Measurements from ENCODE around the gene RIPPLY3.

Gene RIPPLY3

DNA sequence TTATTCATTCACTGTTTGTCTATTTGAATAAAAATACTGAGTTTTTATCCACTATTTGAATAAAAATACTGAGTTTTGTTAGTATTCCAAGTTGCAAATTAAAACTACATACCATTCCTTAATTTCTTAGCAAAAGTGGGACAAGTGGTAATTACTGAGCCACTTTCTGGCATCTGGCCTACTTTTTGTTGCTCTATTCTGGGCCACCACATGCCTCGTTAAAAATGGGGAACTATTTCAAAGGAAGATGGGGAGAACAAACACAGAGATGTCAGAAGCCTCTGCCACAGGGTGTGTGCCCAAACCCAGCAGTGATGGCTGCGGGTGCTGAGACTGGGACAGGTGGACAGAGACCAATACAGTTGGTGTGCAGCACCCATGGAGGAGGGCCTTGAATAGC lies 51.8 kb downstream of the RIPPLY3 start:
- no peak overlapping the region for H3K27ac ChIP-seq (ENCODE audit: extremely low read depth, low read depth, low read length)
- CTCF ChIA-PET, result interaction anchor here (0.9 kb wide), 1 partner anchor 46 kb away, joined by 3 read pairs; no protein-coding TSS in a partner anchor
- no peaks in the 10 kb centered on the region for H3K36me3 ChIP-seq (ENCODE audit: control insufficient read depth in 2 of 2, insufficient read depth in 1 of 2, low read length in 2 of 2)
- H3K9me3 ChIP-seq (ENCODE audit: control insufficient read depth, insufficient read depth, low read depth, low read length), result no peaks in the 10 kb centered on the region
- TF ChIP-seq ZNF660 (tag by site-specific recombination; IDR thresholded peaks at IDR 0.05) (no peak), ZNF629 (tag by site-specific recombination; IDR thresholded peaks at IDR 0.05) (no peak)
- POLR2A ChIA-PET, result interaction anchor here (0.9 kb wide), 1 partner anchor 52 kb away, joined by 3 read pairs; no protein-coding TSS in a partner anchor
- H3K4me1 ChIP-seq (ENCODE audit: control insufficient read depth, insufficient read depth, low read length), result peaks cover 14% of the 10 kb centered on the region
- H3K4me3 ChIP-seq (ENCODE audit: low read depth, low read length), result no peak overlapping the region

DNA sequence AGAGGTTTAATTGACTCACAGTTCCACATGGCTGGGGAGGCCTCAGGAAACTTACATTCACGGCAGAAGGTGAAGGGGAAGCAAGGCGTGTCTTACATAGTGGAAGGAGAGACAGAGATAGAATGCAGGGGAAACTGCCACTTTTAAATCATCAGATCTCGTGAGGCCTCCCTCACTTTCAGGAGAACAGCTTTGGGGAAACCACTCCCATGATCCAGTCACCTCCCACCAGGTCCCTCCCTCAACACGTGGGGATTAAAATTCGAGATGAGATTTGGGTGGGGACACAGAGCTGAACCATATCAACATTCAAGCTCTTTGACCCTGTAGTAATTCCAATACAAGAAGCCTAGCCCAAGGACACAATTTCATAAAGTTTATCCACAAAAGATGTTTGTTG lies 52.7 kb downstream of the RIPPLY3 start:
- H3K27ac ChIP-seq (ENCODE audit: extremely low read depth, low read depth, low read length), result no peak overlapping the region

GRCh38 chr21:37060296-37060695 lies 53.8 kb downstream of the RIPPLY3 start:
- H3K4me1 ChIP-seq (ENCODE audit: control insufficient read depth, insufficient read depth, low read length), result peaks cover 10% of the 10 kb centered on the region
- H3K9me3 ChIP-seq (ENCODE audit: control insufficient read depth, insufficient read depth, low read depth, low read length), result no peaks in the 10 kb centered on the region
- no peak overlapping the region for H3K27ac ChIP-seq (ENCODE audit: extremely low read depth, low read depth, low read length)
- H3K36me3 ChIP-seq (ENCODE audit: control insufficient read depth in 2 of 2, insufficient read depth in 1 of 2, low read length in 2 of 2), result peaks cover 0 to 8% of the 10 kb centered on the region in 2 experiments; a peak in 1 of 3 replicates
- ChIA-PET POLR2A (interaction anchor here (1.2 kb wide), 1 partner anchor 71 kb away, joined by 4 read pairs; no protein-coding TSS in a partner anchor), CTCF (interaction anchor here (0.6 to 1.1 kb wide), 4 partner anchors 8 to 58 kb away, joined by 3 read pairs; no protein-coding TSS in a partner anchor)
- H3K4me3 ChIP-seq (ENCODE audit: low read depth, low read length), result no peak overlapping the region
- TF ChIP-seq ZNF768 (tag by site-specific recombination; IDR thresholded peaks at IDR 0.05) (no peak), BCL11A (tag by site-specific recombination; IDR thresholded peaks at IDR 0.05; ENCODE audit: low read depth) (peak; percentile 63; the same call in 1 of the 2 replicates), ZNF660 (tag by site-specific recombination; IDR thresholded peaks at IDR 0.05) (peak; percentile 82), ZNF112 (tag by site-specific recombination; IDR thresholded peaks at IDR 0.05) (no peak), ZNF510 (tag by site-specific recombination; IDR thresholded peaks at IDR 0.05; ENCODE audit: insufficient replicate concordance) (peak; percentile 56), OVOL3 (tag by site-specific recombination; IDR thresholded peaks at IDR 0.05) (no peak), HOXC10 (CRISPR knock-in tag; IDR thresholded peaks at IDR 0.05) (no peak), ZNF10 (tag by site-specific recombination; IDR thresholded peaks at IDR 0.05) (peak; percentile 96), ZNF449 (tag by site-specific recombination; IDR thresholded peaks at IDR 0.05) (peak; percentile 52; the same call in 1 of the 2 replicates), ZFP37 (tag by site-specific recombination; IDR thresholded peaks at IDR 0.05) (no peak)
- TF ChIP-seq, protein P1, sequence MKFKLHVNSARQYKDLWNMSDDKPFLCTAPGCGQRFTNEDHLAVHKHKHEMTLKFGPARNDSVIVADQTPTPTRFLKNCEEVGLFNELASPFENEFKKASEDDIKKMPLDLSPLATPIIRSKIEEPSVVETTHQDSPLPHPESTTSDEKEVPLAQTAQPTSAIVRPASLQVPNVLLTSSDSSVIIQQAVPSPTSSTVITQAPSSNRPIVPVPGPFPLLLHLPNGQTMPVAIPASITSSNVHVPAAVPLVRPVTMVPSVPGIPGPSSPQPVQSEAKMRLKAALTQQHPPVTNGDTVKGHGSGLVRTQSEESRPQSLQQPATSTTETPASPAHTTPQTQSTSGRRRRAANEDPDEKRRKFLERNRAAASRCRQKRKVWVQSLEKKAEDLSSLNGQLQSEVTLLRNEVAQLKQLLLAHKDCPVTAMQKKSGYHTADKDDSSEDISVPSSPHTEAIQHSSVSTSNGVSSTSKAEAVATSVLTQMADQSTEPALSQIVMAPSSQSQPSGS (tag by site-specific recombination; IDR thresholded peaks at IDR 0.05; ENCODE audit: low read depth), result 0 out of 2 replicates have a peak, but pooled peaks have one; percentile 9

More for the DNA sequence above, 52.7 kb downstream of the RIPPLY3 start:
- POLR2A ChIA-PET, result interaction anchor here (0.9 kb wide), 1 partner anchor 53 kb away, joined by 3 read pairs; no protein-coding TSS in a partner anchor
- H3K4me3 ChIP-seq (ENCODE audit: low read depth, low read length), result no peak overlapping the region
- TF ChIP-seq ZNF521 (tag by site-specific recombination; IDR thresholded peaks at IDR 0.05), result no peak
- no peak for TF ChIP-seq IKZF3 (tag by site-specific recombination; IDR thresholded peaks at IDR 0.05)
- TF ChIP-seq GFI1B (tag by site-specific recombination; IDR thresholded peaks at IDR 0.05), result no peak
- TF ChIP-seq PRDM1 (tag by site-specific recombination; IDR thresholded peaks at IDR 0.05), result no peak
- peak; percentile 75; the same call in 1 of the 2 replicates for TF ChIP-seq MZF1 (tag by site-specific recombination; IDR thresholded peaks at IDR 0.05; ENCODE audit: borderline replicate concordance)
- no peak for TF ChIP-seq ZFHX2 (tag by site-specific recombination; conservative IDR thresholded peaks at IDR 0.05)
- TF ChIP-seq ZNF211 (tag by site-specific recombination; IDR thresholded peaks at IDR 0.05; ENCODE audit: low read depth), result no peak
- TF ChIP-seq ZNF266 (tag by site-specific recombination; IDR thresholded peaks at IDR 0.05; ENCODE audit: low read depth), result no peak
- TF ChIP-seq PATZ1 (tag by site-specific recombination; IDR thresholded peaks at IDR 0.05), result no peak
- TF ChIP-seq MYNN (tag by site-specific recombination; IDR thresholded peaks at IDR 0.05; ENCODE audit: borderline replicate concordance), result no peak
- TF ChIP-seq ZNF768 (tag by site-specific recombination; IDR thresholded peaks at IDR 0.05), result no peak
- TF ChIP-seq ZNF560 (tag by site-specific recombination; IDR thresholded peaks at IDR 0.05; ENCODE audit: borderline replicate concordance), result no peak
- TF ChIP-seq ZSCAN5A (tag by site-specific recombination; IDR thresholded peaks at IDR 0.05), result peak; percentile 63; the same call in 1 of the 2 replicates
- TF ChIP-seq EGR2 (tag by site-specific recombination; IDR thresholded peaks at IDR 0.05; ENCODE audit: low read depth), result no peak
- no peak for TF ChIP-seq ZNF596 (tag by site-specific recombination; IDR thresholded peaks at IDR 0.05)
- no peak for TF ChIP-seq ZNF600 (tag by site-specific recombination; IDR thresholded peaks at IDR 0.05)
- no peak for TF ChIP-seq ZNF549 (tag by site-specific recombination; IDR thresholded peaks at IDR 0.05)
- TF ChIP-seq ZNF394 (tag by site-specific recombination; IDR thresholded peaks at IDR 0.05; ENCODE audit: borderline replicate concordance), result no peak
- no peaks in the 10 kb centered on the region for H3K36me3 ChIP-seq (ENCODE audit: control insufficient read depth in 2 of 2, insufficient read depth in 1 of 2, low read length in 2 of 2)
- CTCF ChIA-PET, result no interaction called here
- H3K4me1 ChIP-seq (ENCODE audit: control insufficient read depth, insufficient read depth, low read length), result peaks cover 14% of the 10 kb centered on the region
- H3K9me3 ChIP-seq (ENCODE audit: control insufficient read depth, insufficient read depth, low read depth, low read length), result no peaks in the 10 kb centered on the region

Data from HEK293 (cell line).